Effector CD8-positive, alpha-beta T cell (primary cell): ENCODE results near the gene ZNF679.
"Not testable (repeated sequence)": the region's sequence is repeated elsewhere in the genome, so short reads cannot be mapped to it uniquely, and the experiment has no call there.

Experiments
- DNase-seq: peaks from one replicate; lab custom pipeline; 2025; lab: John Stamatoyannopoulos, UW

Gene ZNF679

GRCh38 chr7:64310426-64310825 is 82.2 kb downstream of the ZNF679 start:
- DNase-seq = no peak

DNA sequence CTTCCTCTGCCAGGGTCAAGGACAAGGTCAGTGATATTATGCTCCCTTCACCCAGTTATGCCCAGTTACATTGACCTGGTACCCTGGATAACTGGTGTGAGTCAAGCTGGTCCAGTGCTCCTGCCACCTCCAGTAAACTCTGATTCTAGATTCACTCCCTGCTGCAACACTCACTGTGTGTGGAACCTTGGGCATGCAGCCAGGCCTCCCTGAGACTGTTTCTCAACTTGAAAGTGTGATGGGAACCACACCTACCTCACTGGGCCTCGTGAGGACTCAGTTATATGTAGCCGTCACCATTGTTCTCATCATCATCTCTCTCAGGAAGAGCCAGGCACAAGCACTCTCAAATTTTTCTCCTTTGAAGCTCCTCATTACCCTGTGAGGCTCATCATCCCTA is 84.6 kb downstream of the ZNF679 start:
- no peak for DNase-seq

DNA sequence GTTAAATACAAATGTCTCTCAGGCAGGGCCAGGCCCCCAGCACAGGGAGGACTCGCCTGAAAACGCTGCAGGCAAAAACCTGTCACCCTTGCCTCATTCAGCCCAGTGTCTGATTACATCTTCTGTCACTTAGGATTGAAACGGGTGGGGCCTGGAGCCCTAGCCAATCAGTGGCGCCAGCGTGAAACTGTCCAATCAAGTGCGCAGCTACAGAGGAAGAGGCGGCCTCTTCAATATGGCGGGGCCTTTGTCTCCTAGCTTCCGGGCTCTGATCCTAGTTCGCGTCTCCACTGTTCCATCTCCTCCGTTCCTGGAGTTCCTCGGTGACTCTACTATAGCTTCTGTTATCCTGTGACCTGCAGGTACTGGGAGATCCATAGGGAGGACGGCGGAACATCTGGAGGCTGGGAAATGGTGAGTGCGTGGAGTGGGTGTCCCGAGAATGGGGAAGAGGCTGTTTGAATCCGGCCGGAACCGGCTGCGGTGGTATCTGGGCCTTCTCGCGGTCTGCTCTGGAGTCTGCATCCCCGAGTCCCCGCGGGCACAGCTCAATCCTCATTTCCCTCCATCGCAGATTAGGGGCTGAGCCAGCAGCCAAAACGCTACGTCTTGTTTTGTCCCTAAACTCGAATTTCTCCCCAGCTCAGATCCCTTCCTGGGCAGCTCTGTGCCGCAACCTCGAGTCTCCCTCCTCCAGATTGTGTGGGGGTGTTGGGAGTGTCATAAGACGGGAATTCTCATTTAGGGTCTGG is 85.6 kb downstream of the ZNF679 start, which contains the start of gene ZNF736:
ZNF736 (plus strand) TSS at position 222 of the 752 bp plus-strand sequence; CDS start at position 412, 190 bp downstream.
- DNase-seq = peak; percentile 81

DNA sequence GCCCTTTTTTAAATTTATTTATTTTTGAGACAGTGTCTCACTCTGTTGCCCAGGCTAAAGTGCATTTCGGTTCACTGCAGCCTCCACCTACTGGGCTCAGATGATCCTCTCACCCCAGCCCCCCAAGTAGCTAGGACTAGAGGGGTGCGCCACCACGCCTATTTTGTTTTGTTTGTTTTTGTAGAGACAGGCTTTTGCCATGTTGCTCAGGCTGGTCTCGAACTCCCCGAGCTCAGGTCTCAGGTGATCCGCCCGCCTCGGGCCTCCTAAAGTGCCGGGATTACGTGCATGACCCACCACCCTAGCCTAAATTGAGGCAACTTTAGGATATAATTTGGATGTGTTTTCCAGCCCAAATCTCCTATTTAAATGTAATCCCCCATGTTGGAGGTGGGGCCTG is 86.3 kb downstream of the ZNF679 start:
- no peak for DNase-seq

DNA sequence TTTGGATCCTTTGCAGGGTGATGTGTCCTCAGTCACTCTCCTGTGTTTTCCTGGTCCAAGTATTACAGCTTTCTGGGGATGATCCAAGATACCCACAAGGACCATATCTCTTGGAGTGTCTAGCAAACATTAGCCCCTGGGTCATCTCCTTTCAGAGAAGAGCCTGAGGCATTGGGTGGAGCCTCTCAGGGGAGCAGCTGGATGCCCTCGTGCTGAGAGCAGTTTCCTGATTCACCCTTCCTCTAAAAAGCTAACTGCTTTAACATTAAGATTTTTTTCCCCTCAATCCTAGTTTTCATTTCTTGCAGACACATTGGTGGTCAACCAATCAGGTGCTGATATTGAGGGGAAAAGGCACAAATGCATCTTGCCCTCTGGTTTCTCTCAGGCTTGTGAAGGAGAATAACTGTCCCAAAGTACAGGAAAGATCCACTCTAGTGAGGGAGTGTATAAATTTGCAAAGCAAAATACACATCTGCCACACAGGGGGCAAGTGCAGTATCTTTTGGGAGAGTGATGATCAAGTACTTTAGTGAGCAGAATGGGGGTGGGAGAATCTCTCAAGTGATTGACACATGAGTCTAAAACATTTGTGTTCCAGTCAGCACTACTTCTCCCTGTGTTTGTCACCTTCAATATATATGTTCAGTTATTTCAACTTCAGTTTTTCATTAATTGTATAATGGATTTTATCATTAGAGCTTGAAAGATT is 87.9 kb downstream of the ZNF679 start:
- not testable (repeated sequence) for DNase-seq
